ENCODE measurements around the gene SEC23A.

GRCh38 chr14:39014460-39014859 lies 88.6 kb downstream of the SEC23A start:
- no peak for TF ChIP-seq POLR2A (IDR thresholded peaks at IDR 0.05; ENCODE audit: low read length)
- TF ChIP-seq GATA1 (IDR thresholded peaks at IDR 0.05; ENCODE audit: low read depth, low read length): no peak
